GM10248 (cell line): ENCODE data around the gene TMEM52.

ENCODE experiments used
- CTCF ChIA-PET: fragments of 300-600 bp; sonication (Branson Sonifier 250); formaldehyde crosslinking; extraction: SDS; loops from one replicate; lab custom pipeline; 2021; ENCODE audit warnings: antibody characterized with exemption; lab: Yijun Ruan, JAX
- POLR2A ChIA-PET: fragments of 350-650 bp; sonication (Branson Sonifier 250); formaldehyde crosslinking; extraction: SDS; loops from one replicate; lab custom pipeline; 2020; ENCODE audit warnings: antibody characterized with exemption; lab: Yijun Ruan, JAX
- DNase-seq: peaks from one replicate; pipeline ENCODE4 v3.0.0; 2012; ENCODE audit errors: extremely low spot score
- CTCF ChIP-seq: IDR thresholded peaks from 2 replicates; pipeline ENCODE4 v1.5.1; 2012; ENCODE audit warnings: mild to moderate bottlenecking, low read depth; ENCODE audit errors: extremely low read depth, missing control alignments, control extremely low read depth

TMEM52 gene

GRCh38 chr1:1925437-1926345 lies 6.6 kb upstream of the TMEM52 start:
- no peak for DNase-seq
- POLR2A ChIA-PET, result no interaction called here
- CTCF ChIA-PET, result no interaction called here
- TF ChIP-seq CTCF, result no peak

- no peak for DNase-seq
- CTCF ChIA-PET, result no interaction called here
- POLR2A ChIA-PET, result no interaction called here
- no peak for TF ChIP-seq CTCF
Observed at GRCh38 chr1:1924849-1925248, 5.8 kb upstream of the TMEM52 start.

GRCh38 chr1:1924386-1924785 lies 5.3 kb upstream of the TMEM52 start:
- no peak for TF ChIP-seq CTCF
- CTCF ChIA-PET, result interaction anchor here (0.8 kb wide), 1 partner anchor 120 kb away, joined by 3 read pairs; no protein-coding TSS in a partner anchor
- no peak for DNase-seq
- POLR2A ChIA-PET, result interaction anchor here (0.6 kb wide), 1 partner anchor 690 kb away, joined by 3 read pairs; no protein-coding TSS in a partner anchor

GRCh38 chr1:1922956-1923833 lies 4.1 kb upstream of the TMEM52 start:
- CTCF ChIA-PET, result interaction anchor here (0.8 kb wide), 1 partner anchor 122 kb away, joined by 3 read pairs; no protein-coding TSS in a partner anchor
- no peak for TF ChIP-seq CTCF
- no peak for DNase-seq
- POLR2A ChIA-PET, result no interaction called here

- ChIA-PET POLR2A (no interaction called here), CTCF (no interaction called here)
- DNase-seq, result no peak
- TF ChIP-seq CTCF, result no peak
Observed at GRCh38 chr1:1922702-1922955, 3.5 kb upstream of the TMEM52 start.

GRCh38 chr1:1921901-1922701 lies 3.0 kb upstream of the TMEM52 start:
- no peak for DNase-seq
- POLR2A ChIA-PET, result no interaction called here
- no peak for TF ChIP-seq CTCF
- CTCF ChIA-PET, result no interaction called here
